Right cardiac atrium (tissue), 5 donors: ENCODE data around the gene GSC. TPM values are rescaled to one million over a fixed set of nuclear protein-coding genes. Genes with fewer than 3 reads are reported as not detected.
"Not testable (repeated sequence)": the region's sequence is repeated elsewhere in the genome, so short reads cannot be mapped to it uniquely, and the experiment has no call there.

ENCODE experiments used
- ATAC-seq, 2 donors: fragments of 200-7000 bp; cut with Tn5 transposase; one replicate each; pipeline versions ENCODE4 v1.8.0 to v1.9.1; 2020; ENCODE audit warnings: moderate library complexity in 2 of 2, mild to moderate bottlenecking in 1 of 2
- DNase-seq, 3 donors: peaks; one replicate each; pipeline ENCODE4 v3.0.0-alpha.2; 2020
- H3K27ac ChIP-seq: one replicate; pipeline ENCODE4 v1.5.1; 2013; ENCODE audit warnings: mild to moderate bottlenecking, low read length, control low read depth, moderate library complexity
- H3K27me3 ChIP-seq: one replicate; pipeline ENCODE4 v1.6.1; 2013; ENCODE audit not compliant: control insufficient read depth, insufficient read depth
- H3K4me1 ChIP-seq: one replicate; pipeline ENCODE4 v1.6.1; 2013; ENCODE audit warnings: low read length; ENCODE audit not compliant: control insufficient read depth, insufficient read depth
- H3K4me3 ChIP-seq: one replicate; pipeline ENCODE4 v1.5.1; 2013; ENCODE audit warnings: low read length, control low read depth
- H3K9me3 ChIP-seq: one replicate; pipeline ENCODE4 v1.6.1; 2013; ENCODE audit warnings: low read length; ENCODE audit not compliant: control insufficient read depth
- WGBS: extraction: QIAGEN DNeasy Blood & Tissue Kit; methylation state at CpG from one replicate; pipeline ENCODE4 v1.1.7; 2013; 5-methylcytosine and 5-hydroxymethylcytosine counted together
- intact Hi-C, 4 donors: fragments of 100-400 bp; cut with DNase I; formaldehyde crosslinking; loops; one replicate each; pipeline versions ENCODE4 v1.11.0 to v1.14.0; 2022 to 2023
- polyA plus RNA-seq: library from polyadenylated mRNA; stranded (reverse); fragments of 200-250 nt; gene quantifications from one replicate; pipeline ENCODE4 v1.2.3, GENCODE V29; 2013
- total RNA-seq, 4 donors: library from RNA; stranded (reverse); fragmentation: NEBNext Ultra II Directional; extraction: Animal tissue kit (Norgen Biotek cat#: 25700); gene quantifications; one replicate each; pipeline ENCODE4 v1.2.1, GENCODE V29; 2021
- donor health status: healthy with polysubstance abuse.
- donor health status: DM: no; HTN: yes; CAD: no.
- donor health status: DM: no; HTN: no; CAD: no.
- donor health status: DM: no; HTN: yes; CAD: no; lungs with severe emphysema.
- donor health status: DM: yes; HTN: yes; CAD: no.

GSC gene
- total and polyA plus RNA-seq, 5 donors: 0.14 TPM; not detected in 4

GRCh38 chr14:94738097-94738496, 31.8 kb downstream of the GSC start:
- no peak overlapping the region for H3K4me3 ChIP-seq
- H3K27ac ChIP-seq: no peak overlapping the region
- WGBS: 89% methylated on average over 7 of the region's 7 CpGs
- DNase-seq (no peak), ATAC-seq (no peak)
- H3K27me3 ChIP-seq: no peaks in the 10 kb centered on the region
- H3K4me1 ChIP-seq: peaks cover 2% of the 10 kb centered on the region
- intact Hi-C loops: no loop called here
- no peaks in the 10 kb centered on the region for H3K9me3 ChIP-seq

GRCh38 chr14:94728950-94729349, 41.0 kb downstream of the GSC start:
- intact Hi-C loops: no loop called here
- DNase-seq (no peak), ATAC-seq (no peak)
- H3K27me3 ChIP-seq: no peaks in the 10 kb centered on the region
- no peak overlapping the region for H3K27ac ChIP-seq
- 47% methylated on average over 3 of the region's 3 CpGs for WGBS
- H3K4me1 ChIP-seq: no peaks in the 10 kb centered on the region
- H3K4me3 ChIP-seq: no peak overlapping the region
- H3K9me3 ChIP-seq: no peaks in the 10 kb centered on the region

GRCh38 chr14:94728440-94728839, 41.5 kb downstream of the GSC start:
- intact Hi-C loops: not testable (repeated sequence)

GRCh38 chr14:94726649-94727048, 43.3 kb downstream of the GSC start:
- H3K9me3 ChIP-seq, H3K27ac ChIP-seq, H3K4me1 ChIP-seq, intact Hi-C loops, DNase-seq, H3K4me3 ChIP-seq, H3K27me3 ChIP-seq, ATAC-seq: not testable (repeated sequence)
- WGBS: 93% methylated on average over 8 of the region's 8 CpGs

More at GRCh38 chr14:94728440-94728839, 41.5 kb downstream of the GSC start:
- H3K4me3 ChIP-seq, H3K27me3 ChIP-seq, ATAC-seq, H3K27ac ChIP-seq, H3K9me3 ChIP-seq, DNase-seq, H3K4me1 ChIP-seq: not testable (repeated sequence)
- 98% methylated on average over 5 of the region's 5 CpGs for WGBS

- no peaks in the 10 kb centered on the region for H3K9me3 ChIP-seq
- ATAC-seq: no peak
- intact Hi-C loops: no loop called here
- H3K27me3 ChIP-seq: no peaks in the 10 kb centered on the region
- H3K4me1 ChIP-seq: no peaks in the 10 kb centered on the region
- no peak for DNase-seq
- no peak overlapping the region for H3K4me3 ChIP-seq
- 80% methylated on average over 2 of the region's 2 CpGs for WGBS
- no peak overlapping the region for H3K27ac ChIP-seq
Measured at GRCh38 chr14:94724993-94725392, 44.9 kb downstream of the GSC start.

GRCh38 chr14:94722397-94722796, 47.5 kb downstream of the GSC start:
- intact Hi-C loops: no loop called here
- 66% methylated on average over 4 of the region's 4 CpGs for WGBS
- Histone ChIP-seq H3K4me1 (no peaks in the 10 kb centered on the region), H3K27ac (no peak overlapping the region), H3K27me3 (no peaks in the 10 kb centered on the region), H3K9me3 (no peaks in the 10 kb centered on the region), H3K4me3 (no peak overlapping the region)
- ATAC-seq (no peak), DNase-seq (no peak)

Other genes with a start within 250 kb of the GSC start
- gene SERPINA4, start 208.7 kb downstream of the GSC start, total RNA-seq: not detected
- not detected for gene SERPINA4, start 208.7 kb downstream of the GSC start, polyA plus RNA-seq
- 10 to 100 TPM in 3 of 4 donors, 1 to 10 TPM in 1; 4.6 to 14.4 (median 13.9) TPM for gene SERPINA5, start 188.7 kb downstream of the GSC start, total RNA-seq
- 13.2 TPM for gene SERPINA5, start 188.7 kb downstream of the GSC start, polyA plus RNA-seq
- 100 to 1,000 TPM in 3 of 4 donors, 10 to 100 TPM in 1; 56.4 to 390 (median 216) TPM for gene SERPINA3, start 157.7 kb downstream of the GSC start, total RNA-seq
- gene SERPINA3, start 157.7 kb downstream of the GSC start, polyA plus RNA-seq: 114 TPM